ENCODE measurements around the gene CYP2S1. TPM values are rescaled to one million over a fixed set of nuclear protein-coding genes. Genes with fewer than 3 reads are reported as not detected.
"Not testable (repeated sequence)": the region's sequence is repeated elsewhere in the genome, so short reads cannot be mapped to it uniquely, and the experiment has no call there.

Gene CYP2S1
- total RNA-seq, 4 donors from 2014 or later: 0.42 to 1.4 (median 0.63) TPM

- Histone ChIP-seq H3K4me1 (peaks cover 0 to 10% (median 0%) of the 10 kb centered on the region in 4 donors), H3K36me3 (no peaks in the 10 kb centered on the region), H3K27ac (no peak overlapping the region), H3K27me3 (peaks cover 0 to 57% of the 10 kb centered on the region in 2 donors), H3K9me3 (no peaks in the 10 kb centered on the region), H3K4me3 (peak overlapping the region in 1 of 4 donors; percentile 39)
- no peak for TF ChIP-seq CTCF (IDR thresholded peaks at IDR 0.05)
- no peak for TF ChIP-seq EP300 (IDR thresholded peaks at IDR 0.05)
- no peak for TF ChIP-seq POLR2A (IDR thresholded peaks at IDR 0.05)
- no peak for DNase-seq (ENCODE audit: low spot score in 2 of 2)
- WGBS, 2 donors: 43 to 52% methylated on average over 6 of the region's 6 CpGs
Observed at GRCh38 chr19:41194157-41194552, 1.1 kb downstream of the CYP2S1 start.

- no peak for TF ChIP-seq CTCF (IDR thresholded peaks at IDR 0.05)
- no peak for TF ChIP-seq EP300 (IDR thresholded peaks at IDR 0.05)
- no peak for TF ChIP-seq POLR2A (IDR thresholded peaks at IDR 0.05)
Observed at GRCh38 chr19:41195675-41196497, 2.9 kb downstream of the CYP2S1 start.

GRCh38 chr19:41198559-41198958, 5.5 kb downstream of the CYP2S1 start:
- Histone ChIP-seq H3K4me3 (no peak overlapping the region), H3K27me3 (peaks cover 0 to 24% of the 10 kb centered on the region in 2 donors), H3K36me3 (no peaks in the 10 kb centered on the region), H3K9me3 (no peaks in the 10 kb centered on the region), H3K27ac (no peak overlapping the region), H3K4me1 (no peaks in the 10 kb centered on the region)
- DNase-seq (ENCODE audit: low spot score in 2 of 2): no peak
- TF ChIP-seq POLR2A (IDR thresholded peaks at IDR 0.05) (no peak), EP300 (IDR thresholded peaks at IDR 0.05) (no peak), CTCF (IDR thresholded peaks at IDR 0.05) (no peak)
- WGBS, 2 donors: 74 to 79% methylated on average over 10 to 11 of the region's 11 CpGs

More at GRCh38 chr19:41195675-41196497, 2.9 kb downstream of the CYP2S1 start:
- no peak for DNase-seq (ENCODE audit: low spot score in 2 of 2)
- Histone ChIP-seq H3K27ac (no peak overlapping the region), H3K36me3 (no peaks in the 10 kb centered on the region), H3K9me3 (no peaks in the 10 kb centered on the region), H3K4me3 (no peak overlapping the region), H3K4me1 (peaks cover 0 to 10% (median 0%) of the 10 kb centered on the region in 4 donors), H3K27me3 (peaks cover 0 to 47% of the 10 kb centered on the region in 2 donors)
- 59 to 69% methylated on average over 10 of the region's 10 CpGs for WGBS, 2 donors

- WGBS, 2 donors: 84% methylated on average over 18 of the region's 18 CpGs
- H3K4me1 ChIP-seq: peaks cover 0 to 20% (median 5%) of the 10 kb centered on the region in 4 donors
Observed at GRCh38 chr19:41203371-41203770, 10.4 kb downstream of the CYP2S1 start.

GRCh38 chr19:41204338-41204737, 11.3 kb downstream of the CYP2S1 start:
- WGBS, 2 donors: 32 to 36% methylated on average over 7 of the region's 7 CpGs
- H3K36me3 ChIP-seq, H3K9me3 ChIP-seq, H3K4me3 ChIP-seq, H3K27me3 ChIP-seq, H3K27ac ChIP-seq: not testable (repeated sequence)
- peaks cover 0 to 20% (median 5%) of the 10 kb centered on the region in 4 donors for H3K4me1 ChIP-seq
- TF ChIP-seq EP300 (IDR thresholded peaks at IDR 0.05) (peak; percentile 14 to 76), CTCF (IDR thresholded peaks at IDR 0.05) (peak; percentile 77 to 92 (median 85))
- DNase-seq (ENCODE audit: low spot score in 2 of 2): peak; percentile 66 to 85

More at GRCh38 chr19:41203371-41203770, 10.4 kb downstream of the CYP2S1 start:
- H3K4me3 ChIP-seq: no peak overlapping the region
- no peaks in the 10 kb centered on the region for H3K9me3 ChIP-seq
- H3K36me3 ChIP-seq: no peaks in the 10 kb centered on the region
- H3K27ac ChIP-seq: no peak overlapping the region
- no peak for TF ChIP-seq EP300 (IDR thresholded peaks at IDR 0.05)
- H3K27me3 ChIP-seq: peaks cover 0 to 17% of the 10 kb centered on the region in 2 donors
- DNase-seq (ENCODE audit: low spot score in 2 of 2): no peak
